LNCAP (cell line): ENCODE data around the gene TCIRG1.

Experiments
- CTCF ChIP-seq: fragments of 450-650 bp; IDR thresholded peaks from 2 replicates; pipeline ENCODE4 v1.5.1; 2017; ENCODE audit warnings: mild to moderate bottlenecking

Gene TCIRG1

GRCh38 chr11:68089679-68090078 lies 50.9 kb downstream of the TCIRG1 start:
- TF ChIP-seq CTCF, result no peak

GRCh38 chr11:68090287-68090686 lies 51.5 kb downstream of the TCIRG1 start:
- no peak for TF ChIP-seq CTCF

- TF ChIP-seq CTCF, result no peak
Observed at GRCh38 chr11:68090706-68091105, 51.9 kb downstream of the TCIRG1 start.

- no peak for TF ChIP-seq CTCF
Observed at GRCh38 chr11:68092411-68092810, 53.6 kb downstream of the TCIRG1 start.

GRCh38 chr11:68093565-68093964 lies 54.7 kb downstream of the TCIRG1 start:
- no peak for TF ChIP-seq CTCF

GRCh38 chr11:68096962-68097361 lies 58.1 kb downstream of the TCIRG1 start:
- TF ChIP-seq CTCF, result no peak

- TF ChIP-seq CTCF, result no peak
Observed at GRCh38 chr11:68099057-68099456, 60.2 kb downstream of the TCIRG1 start.
